Hippocampal formation (tissue), 2 donors: ENCODE measurements around the gene HERC2.

Experiments used
- DNase-seq, 2 donors: peaks; one replicate each; lab custom pipeline; 2025; lab: John Stamatoyannopoulos, UW

The HERC2 gene

DNA sequence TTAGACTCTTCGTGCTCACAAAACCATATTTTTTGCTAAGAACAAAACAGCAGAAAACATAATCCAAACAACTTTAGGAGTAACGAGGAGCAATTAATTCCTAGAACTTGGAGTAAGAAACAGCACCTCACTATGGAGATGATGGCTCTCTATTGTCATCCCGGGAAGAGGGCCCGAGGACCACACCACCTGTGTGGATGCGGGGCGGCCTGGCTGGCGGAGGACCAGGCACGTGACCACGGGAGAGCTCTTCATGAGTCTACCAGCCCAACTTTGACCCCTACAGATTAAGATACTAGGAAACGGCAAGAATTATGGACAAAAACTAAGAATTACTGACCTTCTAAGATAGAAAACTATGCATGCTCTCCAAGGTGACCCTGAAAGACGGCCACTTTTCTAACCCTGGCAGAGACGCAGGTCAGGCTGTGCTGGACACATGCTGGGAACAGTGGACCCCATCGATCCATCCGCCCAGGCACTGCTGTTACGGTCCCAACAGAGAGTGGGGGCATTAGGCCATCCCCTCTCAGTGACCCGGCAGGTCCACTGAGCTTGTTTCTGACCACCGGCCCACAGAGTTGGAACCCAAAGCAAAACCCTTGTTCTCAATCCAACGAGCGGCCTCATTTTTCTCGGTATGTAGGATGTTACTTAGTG lies 209.7 kb downstream of the HERC2 start:
- DNase-seq, result no peak

DNA sequence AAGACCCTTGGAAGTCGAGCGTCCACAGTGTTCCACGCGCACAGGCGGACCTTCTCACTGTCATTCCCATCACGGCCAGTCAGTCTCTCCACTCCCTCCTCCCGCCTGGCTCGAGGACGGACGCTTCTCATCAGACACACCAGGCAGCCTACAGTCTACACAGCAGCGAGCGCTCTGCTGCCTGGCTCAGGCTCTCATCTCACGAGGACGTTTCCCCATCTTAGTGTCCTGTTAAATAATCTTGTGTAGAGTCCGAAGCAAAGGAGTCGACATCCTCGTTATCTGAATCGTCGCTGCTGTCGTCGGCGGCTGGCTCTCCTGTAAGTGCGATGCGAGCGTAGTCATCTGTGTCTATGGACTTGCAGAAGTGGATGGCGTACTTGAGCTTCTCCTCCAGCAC lies 210.4 kb downstream of the HERC2 start:
- DNase-seq, result no peak

DNA sequence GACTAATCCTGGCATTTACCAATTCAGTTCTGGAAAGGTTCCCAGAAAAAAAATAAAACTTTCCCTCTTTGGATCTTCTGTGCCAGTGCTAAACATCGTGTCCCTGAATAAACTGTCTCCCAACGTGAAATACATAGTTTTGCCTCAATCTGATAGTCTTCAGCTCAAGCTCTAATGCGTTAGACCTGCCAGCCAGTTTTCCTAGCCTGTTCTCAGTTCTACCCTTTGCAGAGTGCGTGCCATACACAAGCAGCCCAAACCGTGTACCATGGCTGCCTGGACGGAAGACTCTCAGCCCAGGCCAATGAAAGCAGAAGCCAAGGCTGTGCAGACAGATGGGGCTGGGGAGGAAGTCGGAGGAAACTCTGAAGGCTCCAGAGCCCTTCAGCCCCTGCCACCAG lies 211.5 kb downstream of the HERC2 start:
- DNase-seq, result peak in 1 of 2 donors; percentile 23

DNA sequence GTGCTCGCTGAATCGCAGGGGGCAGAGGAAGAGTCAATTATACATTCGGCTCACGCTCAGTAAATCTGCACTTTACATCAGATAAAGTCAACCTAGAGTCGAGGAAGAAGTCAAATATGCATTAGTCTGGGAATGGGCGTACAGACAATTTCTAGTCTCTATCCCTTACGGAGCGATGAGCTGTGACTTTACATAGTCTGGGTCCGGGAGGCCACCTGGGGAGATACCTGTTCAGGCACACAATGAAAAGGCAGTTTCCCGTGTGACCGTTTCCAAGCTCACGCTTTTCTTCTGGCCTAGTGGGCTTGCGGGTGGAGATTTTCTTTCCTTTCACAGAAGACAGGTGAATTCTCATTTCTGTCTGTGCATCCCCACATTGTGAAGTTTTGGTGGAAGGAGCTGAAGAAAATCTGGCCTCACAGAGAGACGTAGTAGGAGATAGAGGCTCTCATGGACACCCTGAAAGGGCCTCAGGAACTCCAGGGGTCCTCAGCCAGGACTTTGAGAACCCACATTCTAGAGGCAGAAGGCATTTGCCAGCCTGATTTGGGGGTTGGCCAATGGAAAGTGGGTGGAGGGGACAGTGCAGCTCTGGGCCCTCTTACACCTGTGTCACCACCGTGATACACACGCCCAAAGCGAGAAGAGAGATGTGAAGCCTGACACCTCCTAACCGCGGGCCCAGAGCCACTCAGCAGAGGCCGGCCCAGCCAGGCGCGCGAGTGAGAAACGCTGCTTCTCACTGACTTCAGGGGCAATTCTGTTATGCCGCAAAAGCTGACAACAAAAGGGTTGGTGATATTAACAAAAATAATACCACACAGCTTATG lies 212.1 kb downstream of the HERC2 start:
- DNase-seq, result no peak

GRCh38 chr15:28107904-28108275 lies 214.1 kb downstream of the HERC2 start:
- no peak for DNase-seq

GRCh38 chr15:28107111-28107903 lies 214.7 kb downstream of the HERC2 start:
- no peak for DNase-seq

DNA sequence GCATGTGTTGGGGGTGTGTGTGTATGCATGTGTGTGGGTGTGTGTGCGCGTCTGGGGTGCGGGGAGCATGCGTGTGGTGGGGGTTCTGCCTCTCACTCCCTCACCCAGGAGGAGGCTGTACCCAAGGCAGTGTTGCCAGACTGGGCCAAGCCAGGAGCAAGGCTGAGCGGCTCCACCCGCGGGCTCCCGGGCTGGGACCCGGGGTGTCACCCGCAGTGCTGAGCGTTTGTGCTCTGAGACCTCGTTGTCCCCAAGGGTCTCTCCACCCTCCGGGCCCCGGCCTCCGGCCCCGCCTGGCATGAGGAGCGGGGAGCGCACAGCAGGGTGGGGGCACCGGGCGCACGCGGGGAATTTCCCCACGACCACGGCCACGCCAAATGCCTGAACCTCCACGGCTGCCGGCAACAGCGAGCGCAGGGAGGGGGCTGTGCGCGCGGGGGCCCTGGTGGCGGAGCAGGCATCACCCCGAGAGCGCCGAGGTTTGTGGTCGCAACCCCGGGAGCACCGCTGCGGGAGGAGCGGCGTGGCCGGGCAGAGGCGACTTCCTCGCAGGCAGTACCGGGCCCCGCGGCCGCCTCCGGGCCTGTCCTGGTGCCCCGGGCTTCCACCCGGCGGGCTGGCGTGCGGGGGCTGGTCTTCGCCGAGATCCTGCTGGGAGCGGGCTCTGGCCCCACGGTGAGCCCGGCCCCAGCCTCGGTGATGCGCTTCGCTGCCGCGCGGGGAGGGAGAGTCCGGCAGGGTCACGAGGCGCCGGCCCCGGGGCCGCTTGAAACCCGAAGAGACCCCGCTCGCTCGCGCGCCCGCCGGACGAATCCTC lies 215.5 kb downstream of the HERC2 start:
- DNase-seq, result no peak

DNA sequence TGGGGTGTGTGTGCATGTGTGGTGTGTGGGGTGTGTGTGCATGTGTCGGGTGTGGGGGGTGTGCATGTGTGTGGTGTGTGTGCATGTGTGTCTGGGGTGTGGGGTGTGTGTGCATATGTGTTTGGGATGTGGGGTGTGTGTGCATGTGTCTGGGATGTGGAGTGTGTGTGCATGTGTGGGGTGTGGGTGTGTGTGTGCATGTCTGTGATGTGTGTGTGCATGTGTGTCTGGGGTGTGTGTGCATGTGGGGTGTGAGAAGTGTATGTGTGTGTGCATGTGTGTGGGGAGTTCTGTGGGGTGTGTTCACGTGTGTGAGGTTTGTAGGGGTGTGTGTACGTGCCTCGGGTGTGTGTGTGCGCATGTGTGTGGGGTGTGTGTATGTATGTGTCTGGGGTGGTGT lies 216.2 kb downstream of the HERC2 start:
- no peak for DNase-seq

DNA sequence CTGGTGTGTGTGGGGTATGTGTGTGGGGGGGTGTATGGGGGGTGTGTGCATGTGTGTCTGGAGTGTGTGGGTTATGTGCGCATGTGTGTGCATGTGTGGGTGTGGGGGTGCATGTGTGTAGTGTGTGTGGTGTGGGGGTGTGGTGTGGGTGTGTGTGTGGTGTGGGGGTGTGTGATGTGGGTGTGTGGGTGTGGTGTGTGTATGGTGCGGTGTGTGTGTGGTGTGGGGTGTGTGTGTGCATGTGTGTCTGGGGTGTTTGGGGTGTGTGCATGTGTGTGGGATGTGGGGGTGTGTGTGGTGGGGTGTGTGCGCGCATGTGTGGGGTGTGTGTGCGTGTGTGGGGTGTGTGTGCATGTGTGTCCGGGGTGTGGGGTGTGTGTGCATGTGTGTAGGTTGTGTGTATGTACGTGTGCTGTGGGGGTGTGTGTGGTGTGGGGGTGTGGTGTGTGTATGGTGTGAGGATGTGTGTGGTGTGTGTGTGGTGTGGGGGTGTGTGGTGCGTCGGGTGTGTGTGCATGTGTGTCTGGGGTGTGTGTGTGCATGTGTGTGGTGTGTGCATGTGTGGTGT lies 216.7 kb downstream of the HERC2 start:
- no peak for DNase-seq

- DNase-seq, result no peak
Measured at GRCh38 chr15:28104326-28104725, 217.7 kb downstream of the HERC2 start.

DNA sequence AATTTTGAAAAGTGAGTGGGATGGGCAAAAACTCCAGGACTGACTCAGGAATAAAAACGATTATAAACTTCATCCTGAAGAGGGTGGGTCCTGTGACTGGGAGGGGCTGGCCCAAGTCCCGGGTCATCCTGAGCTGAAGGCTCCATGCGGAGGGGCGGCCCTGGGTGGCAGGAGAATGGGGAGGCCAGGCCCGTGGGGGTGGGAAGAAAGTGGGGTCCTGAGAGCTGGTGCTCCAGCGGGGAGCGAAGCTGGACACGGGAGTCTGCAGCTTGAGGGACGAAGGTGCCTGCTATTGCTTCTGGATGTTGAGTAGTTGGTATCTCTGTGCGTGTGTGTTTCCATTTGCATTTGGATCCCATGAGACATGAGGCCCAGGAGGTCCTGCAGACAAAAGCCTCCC lies 218.1 kb downstream of the HERC2 start:
- no peak for DNase-seq

- no peak for DNase-seq
Measured at GRCh38 chr15:28101983-28102441, 220.0 kb downstream of the HERC2 start.

DNA sequence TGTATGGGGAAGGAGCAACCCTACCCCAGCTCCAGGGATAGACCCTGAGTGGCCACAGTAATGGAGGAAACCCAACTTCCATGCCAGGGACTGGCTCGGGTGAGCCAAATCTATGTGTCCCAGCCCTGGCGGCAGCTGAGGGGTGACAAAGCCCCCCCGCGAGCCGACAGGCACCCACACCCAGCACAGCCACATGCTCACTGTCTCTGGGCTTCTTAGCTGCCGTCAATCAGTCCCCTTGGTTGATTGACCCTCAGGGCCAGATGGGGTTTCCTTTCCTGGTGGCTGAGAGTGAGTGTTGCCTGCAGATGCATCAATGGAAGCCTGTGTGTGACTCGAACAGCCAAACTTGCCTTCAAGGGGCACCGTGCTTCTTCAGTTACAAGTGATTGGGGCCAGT lies 220.8 kb downstream of the HERC2 start:
- no peak for DNase-seq

GRCh38 chr15:28100516-28101195 lies 221.3 kb downstream of the HERC2 start:
- DNase-seq, result no peak

DNA sequence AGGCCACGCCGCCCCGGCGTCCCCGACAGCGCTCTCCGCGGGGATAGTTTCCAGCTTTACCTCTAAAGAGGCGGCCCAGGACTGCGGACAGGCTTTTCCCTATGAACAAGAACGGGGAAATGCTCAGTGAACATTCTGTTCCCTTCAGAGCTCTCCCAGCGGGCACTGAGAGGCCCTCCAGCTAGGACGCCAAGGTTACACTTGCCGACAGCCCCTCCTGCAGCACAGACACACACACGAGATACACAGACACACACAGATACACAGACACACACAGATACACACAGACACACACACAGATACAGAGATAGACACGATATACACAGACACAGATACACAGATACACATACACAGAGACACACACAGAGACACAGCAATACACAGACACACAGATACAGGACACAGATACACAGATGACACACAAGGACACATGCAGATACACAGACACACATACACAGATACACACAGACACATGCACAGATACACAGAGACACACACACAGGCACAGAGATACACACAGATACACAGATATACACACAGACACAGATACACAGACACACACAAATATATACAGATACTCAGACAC lies 222.3 kb downstream of the HERC2 start:
- DNase-seq, result no peak

GRCh38 chr15:28098766-28099554 lies 223.0 kb downstream of the HERC2 start, which contains the start of gene OCA2:
OCA2 (minus strand) TSS chr15:28099315; CDS start chr15:28081874, 17,441 bp downstream.
- no peak for DNase-seq

DNA sequence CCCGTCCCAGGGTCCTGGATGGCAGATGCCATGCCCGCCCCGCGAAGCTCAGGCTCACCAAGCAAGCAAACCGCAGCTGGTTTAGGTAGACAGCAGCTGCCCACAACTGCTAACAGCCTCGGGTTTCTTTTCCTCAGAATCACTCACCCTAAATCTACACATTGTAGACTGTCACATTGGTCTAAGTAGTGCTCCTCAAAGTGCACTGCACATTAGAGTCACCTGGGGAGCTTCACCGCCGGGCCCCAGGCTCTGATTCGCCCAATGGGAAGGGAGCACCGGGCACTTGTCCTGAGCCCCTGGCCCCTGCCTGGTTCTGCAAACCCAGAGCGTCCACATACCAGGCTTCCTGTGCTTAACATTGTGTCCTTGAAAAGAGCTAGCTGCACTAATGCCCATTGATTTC lies 223.6 kb downstream of the HERC2 start:
- DNase-seq, result no peak

- DNase-seq, result no peak
Measured at GRCh38 chr15:28097656-28098359, 224.2 kb downstream of the HERC2 start.
